Panc1 (cell line): ENCODE measurements around the gene SLC12A3. TPM values are rescaled to one million over a fixed set of nuclear protein-coding genes. Genes with fewer than 3 reads are reported as not detected.

Experiments
- ATAC-seq: fragments of 200-7000 bp; cut with Tn5 transposase; 2 replicates; pipeline ENCODE4 v1.9.1; 2020; ENCODE audit warnings: mild to moderate bottlenecking, moderate library complexity
- BruUV-seq: library from RNA; stranded (reverse); fragments of 400-500 nt; replicated peaks from 2 replicates; lab custom pipeline; 2021; lab: Mats Ljungman, UMichigan
- CTCF ChIA-PET: fragments of 300-600 bp; sonication (Branson Sonifier 250); formaldehyde crosslinking; loops from one replicate; lab custom pipeline; 2022; ENCODE audit warnings: antibody characterized with exemption; lab: Charles Lee
- POLR2A ChIA-PET: fragments of 300-600 bp; sonication (Branson Sonifier 250); formaldehyde crosslinking; loops from one replicate; lab custom pipeline; 2022; ENCODE audit warnings: antibody characterized with exemption; lab: Charles Lee
- DNase-seq: peaks from one replicate; pipeline ENCODE4 v3.0.0-alpha.2; 2010; ENCODE audit warnings: low read depth, low spot score
- H3K27ac ChIP-seq: 2 replicates; pipeline ENCODE4 v1.5.1; 2011; ENCODE audit warnings: mild to moderate bottlenecking, low read length, inconsistent platforms
- H3K27me3 ChIP-seq: fragments of 200-500 bp; sonication (Bioruptor generic); 2 replicates; pipeline ENCODE4 v1.6.0; 2014; ENCODE audit warnings: low read length, inconsistent platforms; ENCODE audit not compliant: control insufficient read depth, insufficient read depth
- H3K36me3 ChIP-seq: fragments of 200-500 bp; sonication (Bioruptor generic); 2 replicates; pipeline ENCODE4 v1.5.1; 2014; ENCODE audit warnings: inconsistent platforms, mild to moderate bottlenecking, low read length, moderate library complexity; ENCODE audit not compliant: control insufficient read depth, insufficient read depth
- H3K4me1 ChIP-seq: 2 replicates; pipeline ENCODE4 v1.5.1; 2011; ENCODE audit warnings: inconsistent platforms, mild to moderate bottlenecking, low read length, moderate library complexity; ENCODE audit not compliant: control insufficient read depth, insufficient read depth
- H3K4me3 ChIP-seq, 2 experiments: 2 replicates each; pipeline ENCODE4 v1.5.1; 2011 to 2012; ENCODE audit warnings: low read depth in 2 of 2, low read length in 2 of 2, mild to moderate bottlenecking in 2 of 2, inconsistent platforms in 1 of 2, moderate library complexity in 1 of 2
- H3K9me3 ChIP-seq: fragments of 200-500 bp; sonication (Bioruptor generic); 2 replicates; pipeline ENCODE4 v1.5.1; 2014; ENCODE audit warnings: low read depth, mild to moderate bottlenecking, inconsistent platforms, low read length, moderate library complexity; ENCODE audit not compliant: control insufficient read depth, insufficient read depth
- CTCF ChIP-seq: fragments of 450-650 bp; IDR thresholded peaks from 2 replicates; pipeline ENCODE4 v1.5.1; 2017; ENCODE audit warnings: mild to moderate bottlenecking
- POLR2AphosphoS5 ChIP-seq: IDR thresholded peaks from 2 replicates; pipeline ENCODE4 v1.6.1; 2012; ENCODE audit warnings: mild to moderate bottlenecking, low read depth, low read length, moderate library complexity
- REST ChIP-seq, 2 experiments: IDR thresholded peaks; 2 replicates each; pipeline ENCODE4 v1.6.1; 2011 to 2012; ENCODE audit warnings: low read depth in 2 of 2, control low read depth in 1 of 2, low read length in 1 of 2, mild to moderate bottlenecking in 1 of 2, moderate library complexity in 1 of 2; ENCODE audit not compliant: insufficient read depth in 1 of 2
- SIN3A ChIP-seq: IDR thresholded peaks from 2 replicates; pipeline ENCODE4 v1.6.1; 2012; ENCODE audit warnings: low read depth, mild to moderate bottlenecking, low read length, moderate library complexity, borderline replicate concordance; ENCODE audit not compliant: insufficient read depth
- TCF7L2 ChIP-seq: IDR thresholded peaks from 2 replicates; pipeline ENCODE4 v1.6.1; 2011; ENCODE audit warnings: mild to moderate bottlenecking, low read depth, low read length, inconsistent platforms
- in situ Hi-C: cut with HindIII; loops from 2 replicates; pipeline ENCODE4 v1.10.0; 2016; ENCODE audit warnings: low sequenced_read_pairs, low pct_unique_long_range_greater_than_20kb
- intact Hi-C: fragments of 100-400 bp; cut with micrococcal nuclease; formaldehyde crosslinking; loops from one replicate; pipeline ENCODE4 v1.10.0; 2022; ENCODE audit not compliant: unreplicated experiment
- total RNA-seq: library from RNA; stranded (reverse); gene quantifications from one replicate; pipeline ENCODE4 v1.2.1, GENCODE V29; 2021; ENCODE audit not compliant: unreplicated experiment

Gene SLC12A3
- total RNA-seq, 1 experiment from 2014 or later = 0.15 TPM

DNA sequence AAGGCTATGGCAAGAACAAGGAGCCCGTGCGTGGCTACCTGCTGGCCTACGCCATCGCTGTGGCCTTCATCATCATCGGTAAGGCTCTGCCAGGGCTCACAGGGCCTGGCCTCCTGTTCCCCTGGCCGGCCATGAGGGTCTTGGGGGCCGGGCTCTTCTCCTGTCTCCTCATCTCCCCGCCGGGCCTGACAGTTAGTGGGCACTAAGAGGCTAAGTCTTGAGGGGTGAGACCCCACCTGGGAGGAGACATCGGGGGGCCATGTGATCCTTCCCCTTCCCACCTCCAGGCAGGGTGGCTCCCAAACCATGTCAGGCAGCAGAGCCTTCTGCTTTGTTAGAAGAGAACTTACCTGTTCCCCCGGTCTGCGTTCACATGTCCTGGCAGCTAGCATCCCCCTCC lies 15.2 kb downstream of the SLC12A3 start:
- in situ Hi-C loops = no loop called here
- Histone ChIP-seq H3K27me3 (no peaks in the 10 kb centered on the region), H3K9me3 (no peaks in the 10 kb centered on the region), H3K4me1 (no peaks in the 10 kb centered on the region), H3K4me3 (no peak overlapping the region), H3K36me3 (no peaks in the 10 kb centered on the region), H3K27ac (no peak overlapping the region)
- ChIA-PET CTCF (no interaction called here), POLR2A (no interaction called here)
- DNase-seq (no peak), ATAC-seq (no peak)
- intact Hi-C loops = no loop called here
- no TSS peak for BruUV-seq
- TF ChIP-seq TCF7L2 = no peak
- no peak for TF ChIP-seq POLR2AphosphoS5
- no peak for TF ChIP-seq REST (IDR thresholded peaks at IDR 0.05; ENCODE audit: insufficient read depth in 1 of 2, low read depth in 2 of 2, low read length in 1 of 2)
- TF ChIP-seq SIN3A = no peak
- TF ChIP-seq CTCF = no peak

GRCh38 chr16:56880685-56881084 lies 15.7 kb downstream of the SLC12A3 start:
- CTCF ChIA-PET = no interaction called here
- no peak overlapping the region for H3K27ac ChIP-seq
- H3K36me3 ChIP-seq = no peaks in the 10 kb centered on the region
- POLR2A ChIA-PET = no interaction called here
- DNase-seq (no peak), ATAC-seq (no peak)
- H3K4me3 ChIP-seq = no peak overlapping the region
- no peaks in the 10 kb centered on the region for H3K27me3 ChIP-seq
- H3K9me3 ChIP-seq = no peaks in the 10 kb centered on the region
- intact Hi-C loops = no loop called here
- in situ Hi-C loops = no loop called here
- no TSS peak for BruUV-seq
- H3K4me1 ChIP-seq = no peaks in the 10 kb centered on the region
- TF ChIP-seq POLR2AphosphoS5 (no peak), SIN3A (no peak), CTCF (no peak), TCF7L2 (no peak), REST (IDR thresholded peaks at IDR 0.05; ENCODE audit: insufficient read depth in 1 of 2, low read depth in 2 of 2, low read length in 1 of 2) (no peak)
